GM12864 (cell line): ENCODE results near the gene RNASE12.

Experiments used
- DNase-seq: peaks from one replicate; pipeline ENCODE4 v3.0.0-alpha.2; 2011; ENCODE audit warnings: low read depth
- H3K4me3 ChIP-seq: 2 replicates; pipeline ENCODE4 v1.5.1; 2011; ENCODE audit warnings: mild to moderate bottlenecking, low read depth, low read length, control low read depth
- CTCF ChIP-seq: IDR thresholded peaks from 2 replicates; pipeline ENCODE4 v1.5.1; 2011; ENCODE audit warnings: low read depth, mild to moderate bottlenecking, moderate library complexity, low read length, control low read depth, inconsistent platforms; ENCODE audit errors: missing control alignments

The RNASE12 gene

GRCh38 chr14:20607617-20608016 is 16.4 kb upstream of the RNASE12 start:
- DNase-seq, result no peak
- H3K4me3 ChIP-seq, result no peak overlapping the region
- TF ChIP-seq CTCF, result no peak

- no peak for TF ChIP-seq CTCF
- DNase-seq, result no peak
- H3K4me3 ChIP-seq, result no peak overlapping the region
Observed at GRCh38 chr14:20606902-20607242, 15.7 kb upstream of the RNASE12 start.

- peak; percentile 56 for TF ChIP-seq CTCF
- DNase-seq, result no peak
- H3K4me3 ChIP-seq, result no peak overlapping the region
Observed at GRCh38 chr14:20606190-20606901, 15.2 kb upstream of the RNASE12 start.

GRCh38 chr14:20603813-20604690 is 12.9 kb upstream of the RNASE12 start:
- TF ChIP-seq CTCF, result no peak
- DNase-seq, result no peak
- H3K4me3 ChIP-seq, result no peak overlapping the region

- DNase-seq, result no peak
- no peak overlapping the region for H3K4me3 ChIP-seq
- no peak for TF ChIP-seq CTCF
Observed at GRCh38 chr14:20602583-20602982, 11.4 kb upstream of the RNASE12 start.

- DNase-seq, result no peak
- H3K4me3 ChIP-seq, result no peak overlapping the region
- no peak for TF ChIP-seq CTCF
Observed at GRCh38 chr14:20601522-20601921, 10.3 kb upstream of the RNASE12 start.
